ENCODE measurements around the gene SLC25A47.

GRCh38 chr14:100312877-100313400 is 10.2 kb upstream of the SLC25A47 start:
- TF ChIP-seq, protein P1, sequence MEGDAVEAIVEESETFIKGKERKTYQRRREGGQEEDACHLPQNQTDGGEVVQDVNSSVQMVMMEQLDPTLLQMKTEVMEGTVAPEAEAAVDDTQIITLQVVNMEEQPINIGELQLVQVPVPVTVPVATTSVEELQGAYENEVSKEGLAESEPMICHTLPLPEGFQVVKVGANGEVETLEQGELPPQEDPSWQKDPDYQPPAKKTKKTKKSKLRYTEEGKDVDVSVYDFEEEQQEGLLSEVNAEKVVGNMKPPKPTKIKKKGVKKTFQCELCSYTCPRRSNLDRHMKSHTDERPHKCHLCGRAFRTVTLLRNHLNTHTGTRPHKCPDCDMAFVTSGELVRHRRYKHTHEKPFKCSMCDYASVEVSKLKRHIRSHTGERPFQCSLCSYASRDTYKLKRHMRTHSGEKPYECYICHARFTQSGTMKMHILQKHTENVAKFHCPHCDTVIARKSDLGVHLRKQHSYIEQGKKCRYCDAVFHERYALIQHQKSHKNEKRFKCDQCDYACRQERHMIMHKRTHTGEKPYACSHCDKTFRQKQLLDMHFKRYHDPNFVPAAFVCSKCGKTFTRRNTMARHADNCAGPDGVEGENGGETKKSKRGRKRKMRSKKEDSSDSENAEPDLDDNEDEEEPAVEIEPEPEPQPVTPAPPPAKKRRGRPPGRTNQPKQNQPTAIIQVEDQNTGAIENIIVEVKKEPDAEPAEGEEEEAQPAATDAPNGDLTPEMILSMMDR (IDR thresholded peaks at IDR 0.05; ENCODE audit: borderline replicate concordance, extremely low read depth, low read length, poor library complexity, severe bottlenecking): no peak
- TF ChIP-seq EZH2 (IDR thresholded peaks at IDR 0.05; ENCODE audit: borderline replicate concordance, low read depth, low read length, severe bottlenecking): no peak
